IMR-90 (cell line): ENCODE data around the gene LRRC72. TPM values are rescaled to one million over a fixed set of nuclear protein-coding genes. Genes with fewer than 3 reads are reported as not detected.

ENCODE experiments used
- ATAC-seq: fragments of 200-7000 bp; cut with Tn5 transposase; 2 replicates; pipeline ENCODE4 v1.9.1; 2020; ENCODE audit warnings: low read depth, mild to moderate bottlenecking, moderate library complexity
- BruUV-seq: library from RNA; stranded (reverse); fragments of 400-500 nt; replicated peaks from 2 replicates; lab custom pipeline; 2021; lab: Mats Ljungman, UMichigan
- CTCF ChIA-PET: fragments of 300-600 bp; formaldehyde crosslinking; extraction: SDS; loops from one replicate; lab custom pipeline; 2021; ENCODE audit warnings: antibody characterized with exemption; lab: Yijun Ruan, JAX
- POLR2A ChIA-PET: fragments of 300-600 bp; sonication (Branson Sonifier 250); formaldehyde crosslinking; loops from one replicate; lab custom pipeline; 2022; ENCODE audit warnings: antibody characterized with exemption; ENCODE audit not compliant: unreplicated experiment; lab: Charles Lee
- DNase-seq: peaks from one replicate; pipeline ENCODE4 v3.0.0; 2013
- H2AFZ ChIP-seq: replicated peaks from 2 replicates; pipeline ENCODE3; 2013; ENCODE audit warnings: low read length, mild to moderate bottlenecking; ENCODE audit not compliant: poor library complexity
- H2AK5ac ChIP-seq: 2 replicates; pipeline ENCODE4 v1.6.1; 2013; ENCODE audit warnings: low read depth, low read length, inconsistent platforms
- H2AK9ac ChIP-seq: replicated peaks from 2 replicates; pipeline ENCODE3; 2013; ENCODE audit warnings: mild to moderate bottlenecking, low read depth, low read length, moderate library complexity; ENCODE audit not compliant: poor library complexity
- H2BK120ac ChIP-seq: 2 replicates; pipeline ENCODE4 v1.6.1; 2013; ENCODE audit warnings: low read depth, low read length, inconsistent platforms
- H2BK15ac ChIP-seq: 3 replicates; pipeline ENCODE4 v1.6.1; 2013; ENCODE audit warnings: low read depth, low read length, inconsistent platforms
- H2BK20ac ChIP-seq: 2 replicates; pipeline ENCODE4 v1.6.1; 2013; ENCODE audit warnings: low read depth, mild to moderate bottlenecking, inconsistent platforms, low read length, moderate library complexity
- H2BK5ac ChIP-seq: 2 replicates; pipeline ENCODE4 v1.6.1; 2013; ENCODE audit warnings: mild to moderate bottlenecking, low read depth, low read length, inconsistent platforms; ENCODE audit not compliant: poor library complexity, severe bottlenecking
- H3K14ac ChIP-seq: replicated peaks from 2 replicates; pipeline ENCODE4 v1.6.1; 2013; ENCODE audit warnings: low read depth, low read length, inconsistent platforms
- H3K18ac ChIP-seq: 2 replicates; pipeline ENCODE4 v1.6.1; 2013; ENCODE audit warnings: low read depth, low read length, control low read depth
- H3K23ac ChIP-seq: 2 replicates; pipeline ENCODE4 v1.6.1; 2013; ENCODE audit warnings: low read depth, low read length, inconsistent platforms
- H3K27ac ChIP-seq: 2 replicates; pipeline ENCODE4 v1.5.1; 2013; ENCODE audit warnings: mild to moderate bottlenecking, control low read depth, low read length; ENCODE audit not compliant: insufficient read depth
- H3K27me3 ChIP-seq: 2 replicates; pipeline ENCODE4 v1.6.1; 2013; ENCODE audit warnings: low read length; ENCODE audit not compliant: control insufficient read depth, insufficient read depth
- H3K36me3 ChIP-seq: 2 replicates; pipeline ENCODE4 v1.6.1; 2013; ENCODE audit warnings: low read length, mixed read lengths; ENCODE audit not compliant: control insufficient read depth, insufficient read depth
- H3K4ac ChIP-seq: 2 replicates; pipeline ENCODE4 v1.6.1; 2013; ENCODE audit warnings: low read depth, low read length, inconsistent platforms
- H3K4me1 ChIP-seq: 2 replicates; pipeline ENCODE4 v1.6.1; 2013; ENCODE audit warnings: low read length, mixed read lengths; ENCODE audit not compliant: control insufficient read depth, insufficient read depth
- H3K4me2 ChIP-seq: 2 replicates; pipeline ENCODE4 v1.6.1; 2013; ENCODE audit warnings: low read depth, mild to moderate bottlenecking, control low read depth, low read length, moderate library complexity
- H3K4me3 ChIP-seq: 2 replicates; pipeline ENCODE4 v1.5.1; 2013; ENCODE audit warnings: low read depth, mild to moderate bottlenecking, control low read depth, low read length, moderate library complexity; ENCODE audit not compliant: insufficient read depth
- H3K56ac ChIP-seq: 2 replicates; pipeline ENCODE4 v1.6.1; 2013; ENCODE audit warnings: low read length, inconsistent platforms; ENCODE audit not compliant: insufficient read depth; ENCODE audit errors: extremely low read depth
- H3K79me1 ChIP-seq, 2 experiments: 2 replicates each; pipeline ENCODE4 v1.6.1; 2013; ENCODE audit warnings: low read length in 2 of 2, inconsistent platforms in 1 of 2, low read depth in 1 of 2
- H3K9ac ChIP-seq: 2 replicates; pipeline ENCODE4 v1.6.1; 2013; ENCODE audit warnings: low read depth, low read length, control low read depth
- H3K9me1 ChIP-seq: 2 replicates; pipeline ENCODE4 v1.6.1; 2013; ENCODE audit warnings: low read length, inconsistent platforms; ENCODE audit not compliant: insufficient read depth
- H3K9me3 ChIP-seq: 2 replicates; pipeline ENCODE4 v1.6.1; 2013; ENCODE audit warnings: low read length; ENCODE audit not compliant: control insufficient read depth, insufficient read depth
- H4K20me1 ChIP-seq: 2 replicates; pipeline ENCODE4 v1.6.1; 2013; ENCODE audit warnings: low read length, inconsistent platforms; ENCODE audit not compliant: insufficient read depth
- H4K5ac ChIP-seq: 2 replicates; pipeline ENCODE4 v1.6.1; 2013; ENCODE audit warnings: mild to moderate bottlenecking, low read depth, low read length, control low read depth
- H4K8ac ChIP-seq, 2 experiments: 2 replicates each; pipeline ENCODE4 v1.6.1; 2013; ENCODE audit warnings: low read depth in 2 of 2, low read length in 2 of 2, control low read depth in 1 of 2, inconsistent platforms in 1 of 2
- H4K91ac ChIP-seq: 2 replicates; pipeline ENCODE4 v1.6.1; 2013; ENCODE audit warnings: low read depth, low read length, inconsistent platforms; ENCODE audit not compliant: insufficient read depth
- BHLHE40 ChIP-seq: fragments of 150-350 bp; IDR thresholded peaks from 2 replicates; pipeline ENCODE4 v1.6.1; 2016; ENCODE audit warnings: mild to moderate bottlenecking, low read depth, low read length
- CEBPB ChIP-seq: IDR thresholded peaks from 2 replicates; pipeline ENCODE4 v1.6.1; 2012; ENCODE audit warnings: low read depth, low read length, improper control_type of control experiment
- CHD1 ChIP-seq: IDR thresholded peaks from 2 replicates; pipeline ENCODE4 v1.6.1; 2012; ENCODE audit warnings: low read depth, low read length, improper control_type of control experiment
- CTCF ChIP-seq: conservative IDR thresholded peaks from 2 replicates; pipeline ENCODE4 v1.5.1; 2012; ENCODE audit warnings: mild to moderate bottlenecking, low read depth, low read length, improper control_type of control experiment
- ELK1 ChIP-seq: fragments of 150-350 bp; IDR thresholded peaks from 2 replicates; pipeline ENCODE4 v1.6.1; 2016; ENCODE audit warnings: low read depth, mild to moderate bottlenecking, low read length, moderate library complexity, borderline replicate concordance
- FOS ChIP-seq: fragments of 150-350 bp; IDR thresholded peaks from 2 replicates; pipeline ENCODE4 v1.6.1; 2016; ENCODE audit warnings: low read depth, low read length
- MAFK ChIP-seq: IDR thresholded peaks from 2 replicates; pipeline ENCODE4 v1.6.1; 2012; ENCODE audit warnings: low read depth, low read length, improper control_type of control experiment
- MAZ ChIP-seq: IDR thresholded peaks from 2 replicates; pipeline ENCODE4 v1.6.1; 2012; ENCODE audit warnings: low read depth, mild to moderate bottlenecking, low read length, improper control_type of control experiment, moderate library complexity, borderline replicate concordance
- MXI1 ChIP-seq: IDR thresholded peaks from 2 replicates; pipeline ENCODE4 v1.6.1; 2012; ENCODE audit warnings: low read depth, mild to moderate bottlenecking, low read length, moderate library complexity, borderline replicate concordance
- NFE2L2 ChIP-seq: fragments of 150-350 bp; IDR thresholded peaks from 2 replicates; pipeline ENCODE4 v1.6.1; 2016; ENCODE audit warnings: low read depth, mild to moderate bottlenecking, low read length
- POLR2A ChIP-seq: IDR thresholded peaks from 2 replicates; pipeline ENCODE4 v1.6.1; 2012; ENCODE audit warnings: mild to moderate bottlenecking, low read depth, low read length
- RCOR1 ChIP-seq: IDR thresholded peaks from 2 replicates; pipeline ENCODE4 v1.6.1; 2012; ENCODE audit warnings: mild to moderate bottlenecking, low read length, improper control_type of control experiment; ENCODE audit not compliant: insufficient replicate concordance
- RFX5 ChIP-seq: IDR thresholded peaks from 2 replicates; pipeline ENCODE4 v1.8.0; 2012; ENCODE audit warnings: low read depth, mild to moderate bottlenecking, low read length, moderate library complexity
- WGBS, 2 experiments: methylation state at CpG; one replicate each; pipeline versions ENCODE4 v1.1.5 to v1.1.7; 2013; ENCODE audit warnings: missing lambda C conversion rate in 2 of 2; ENCODE audit not compliant: insufficient read length in 1 of 2; ENCODE audit errors: extremely low coverage in 2 of 2; 5-methylcytosine and 5-hydroxymethylcytosine counted together
- dilution Hi-C: fragments of 300-500 bp; cut with HindIII; formaldehyde crosslinking; loops from one replicate; pipeline ENCODE4 v1.14.3; 2018; ENCODE audit warnings: low sequenced_read_pairs; ENCODE audit not compliant: unreplicated experiment
- in situ Hi-C: fragments of 300-500 bp; cut with MboI; formaldehyde crosslinking; loops from 3 replicates; pipeline ENCODE4 v1.14.3; 2019; ENCODE audit warnings: low sequenced_read_pairs, inconsistent platforms, mixed read lengths
- intact Hi-C: fragments of 100-400 bp; cut with micrococcal nuclease; formaldehyde crosslinking; loops from 2 replicates; pipeline ENCODE4 v1.10.0; 2022
- polyA plus RNA-seq, 3 experiments: library from polyadenylated mRNA; depleted of rRNA; stranded (reverse); fragments of >200 nt; gene quantifications; 2 replicates each; pipeline ENCODE4 v1.2.3, GENCODE V29; 2012; ENCODE audit warnings: low replicate concordance in 1 of 3
- total RNA-seq: library from RNA; depleted of rRNA; stranded (reverse); fragments of >200 nt; gene quantifications from 2 replicates; pipeline ENCODE4 v1.2.3, GENCODE V29; 2012
- TF ChIP-seq, protein P1 (sequence below): fragments of 150-350 bp; IDR thresholded peaks from 2 replicates; pipeline ENCODE4 v1.6.1; 2017; ENCODE audit warnings: mild to moderate bottlenecking, antibody characterized with exemption, low read length, low read depth

Gene LRRC72
- total and polyA plus RNA-seq, 2 of the 4 experiments (the other 2 are of a cell fraction), result not detected

DNA sequence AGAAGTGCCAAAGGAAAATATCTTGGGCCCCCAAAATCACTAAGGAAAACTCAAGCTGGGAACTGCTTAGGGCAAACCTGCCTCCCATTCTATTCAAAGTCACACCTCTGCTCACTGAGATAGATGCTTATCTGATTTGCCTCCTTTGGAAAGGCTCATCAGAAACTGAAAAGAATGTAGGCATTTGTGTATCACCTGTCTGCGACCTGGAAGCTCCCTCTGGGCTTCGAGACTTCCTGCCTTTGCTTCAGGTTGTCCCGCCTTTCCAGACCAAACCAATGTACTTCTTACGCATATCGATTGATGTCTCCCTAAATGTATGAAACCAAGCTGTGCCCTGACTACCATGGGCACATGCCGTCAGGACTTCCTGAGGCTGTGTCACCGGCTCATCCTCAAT lies 14.5 kb upstream of the LRRC72 start:
- Histone ChIP-seq H3K27me3 (0 out of 2 replicates have a peak, but pooled peaks cover 2% of the 10 kb centered on the region), H3K36me3 (no peaks in the 10 kb centered on the region), H4K91ac (no peak overlapping the region), H3K4me1 (no peaks in the 10 kb centered on the region), H3K4me2 (no peak overlapping the region), H2BK120ac (no peak overlapping the region), H2BK15ac (no peak overlapping the region), H3K4me3 (no peak overlapping the region), H3K23ac (no peak overlapping the region), H2BK20ac (no peak overlapping the region), H3K27ac (no peak overlapping the region), H3K9me1 (no peaks in the 10 kb centered on the region), H2AK9ac (no peak overlapping the region), H3K14ac (no peak overlapping the region), H3K79me1 (no peaks in the 10 kb centered on the region), H2BK5ac (no peak overlapping the region), H3K4ac (no peak overlapping the region), H3K9ac (no peak overlapping the region), H4K20me1 (no peaks in the 10 kb centered on the region), H4K8ac (no peak overlapping the region), H2AFZ (no peak overlapping the region), H3K9me3 (no peaks in the 10 kb centered on the region), H3K56ac (no peak overlapping the region), H2AK5ac (no peak overlapping the region), H3K18ac (no peak overlapping the region), H4K5ac (no peak overlapping the region)
- CTCF ChIA-PET, result interaction anchor here (1.7 kb wide), 1 partner anchor 53 kb away, joined by 5 read pairs; no protein-coding TSS in a partner anchor
- 86% methylated on average over 7 of the region's 7 CpGs; no CpG with 5 or more reads in 1 of the 2 experiments for WGBS, 2 experiments
- intact Hi-C loops, result no loop called here
- in situ Hi-C loops, result no loop called here
- DNase-seq, result no peak
- TF ChIP-seq CEBPB, result no peak
- TF ChIP-seq RFX5, result no peak
- no peak for TF ChIP-seq NFE2L2
- TF ChIP-seq BHLHE40, result no peak
- TF ChIP-seq CTCF, result no peak
- no peak for TF ChIP-seq FOS
- TF ChIP-seq MAFK, result no peak
- no peak for TF ChIP-seq CHD1
- no peak for TF ChIP-seq MXI1
- TF ChIP-seq, protein P1, sequence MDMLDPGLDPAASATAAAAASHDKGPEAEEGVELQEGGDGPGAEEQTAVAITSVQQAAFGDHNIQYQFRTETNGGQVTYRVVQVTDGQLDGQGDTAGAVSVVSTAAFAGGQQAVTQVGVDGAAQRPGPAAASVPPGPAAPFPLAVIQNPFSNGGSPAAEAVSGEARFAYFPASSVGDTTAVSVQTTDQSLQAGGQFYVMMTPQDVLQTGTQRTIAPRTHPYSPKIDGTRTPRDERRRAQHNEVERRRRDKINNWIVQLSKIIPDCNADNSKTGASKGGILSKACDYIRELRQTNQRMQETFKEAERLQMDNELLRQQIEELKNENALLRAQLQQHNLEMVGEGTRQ, result no peak
- TF ChIP-seq ELK1, result no peak
- no peak for TF ChIP-seq POLR2A
- no peak for TF ChIP-seq RCOR1
- TF ChIP-seq MAZ, result no peak
- POLR2A ChIA-PET, result no interaction called here
- BruUV-seq, result no TSS peak
- ATAC-seq, result no peak
- dilution Hi-C loops, result no loop called here
